Panc1 (cell line): ENCODE data around the gene LCE3A.

Source experiments
- POLR2AphosphoS5 ChIP-seq: IDR thresholded peaks from 2 replicates; pipeline ENCODE4 v1.6.1; 2012; ENCODE audit warnings: mild to moderate bottlenecking, low read depth, low read length, moderate library complexity
- REST ChIP-seq, 2 experiments: IDR thresholded peaks; 2 replicates each; pipeline ENCODE4 v1.6.1; 2011 to 2012; ENCODE audit warnings: low read depth in 2 of 2, control low read depth in 1 of 2, low read length in 1 of 2, mild to moderate bottlenecking in 1 of 2, moderate library complexity in 1 of 2; ENCODE audit not compliant: insufficient read depth in 1 of 2
- SIN3A ChIP-seq: IDR thresholded peaks from 2 replicates; pipeline ENCODE4 v1.6.1; 2012; ENCODE audit warnings: low read depth, mild to moderate bottlenecking, low read length, moderate library complexity, borderline replicate concordance; ENCODE audit not compliant: insufficient read depth
- TF ChIP-seq, protein P1 (sequence below): fragments of 450-650 bp; IDR thresholded peaks from 2 replicates; pipeline ENCODE4 v1.5.1; 2017; ENCODE audit warnings: mild to moderate bottlenecking

DNA sequence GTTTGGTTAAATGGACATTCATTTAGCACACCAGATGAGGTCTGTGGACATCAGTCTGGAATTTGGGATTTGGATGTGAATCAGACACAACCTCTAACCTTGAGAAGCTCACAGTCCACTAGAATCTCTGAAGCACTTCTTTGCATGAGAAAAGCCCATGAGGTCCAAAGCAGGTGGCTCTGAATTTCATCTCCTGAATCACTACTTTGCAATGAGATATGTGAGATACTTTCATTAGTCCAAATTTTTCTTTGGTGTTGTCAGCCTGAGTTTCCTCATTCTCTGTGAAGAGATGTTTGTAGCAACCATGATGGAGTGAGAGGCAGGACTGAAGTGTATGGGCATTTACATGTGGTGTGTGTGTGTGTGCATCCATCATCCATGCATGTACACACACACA lies 23.8 kb upstream of the LCE3A start:
- TF ChIP-seq, protein P1, sequence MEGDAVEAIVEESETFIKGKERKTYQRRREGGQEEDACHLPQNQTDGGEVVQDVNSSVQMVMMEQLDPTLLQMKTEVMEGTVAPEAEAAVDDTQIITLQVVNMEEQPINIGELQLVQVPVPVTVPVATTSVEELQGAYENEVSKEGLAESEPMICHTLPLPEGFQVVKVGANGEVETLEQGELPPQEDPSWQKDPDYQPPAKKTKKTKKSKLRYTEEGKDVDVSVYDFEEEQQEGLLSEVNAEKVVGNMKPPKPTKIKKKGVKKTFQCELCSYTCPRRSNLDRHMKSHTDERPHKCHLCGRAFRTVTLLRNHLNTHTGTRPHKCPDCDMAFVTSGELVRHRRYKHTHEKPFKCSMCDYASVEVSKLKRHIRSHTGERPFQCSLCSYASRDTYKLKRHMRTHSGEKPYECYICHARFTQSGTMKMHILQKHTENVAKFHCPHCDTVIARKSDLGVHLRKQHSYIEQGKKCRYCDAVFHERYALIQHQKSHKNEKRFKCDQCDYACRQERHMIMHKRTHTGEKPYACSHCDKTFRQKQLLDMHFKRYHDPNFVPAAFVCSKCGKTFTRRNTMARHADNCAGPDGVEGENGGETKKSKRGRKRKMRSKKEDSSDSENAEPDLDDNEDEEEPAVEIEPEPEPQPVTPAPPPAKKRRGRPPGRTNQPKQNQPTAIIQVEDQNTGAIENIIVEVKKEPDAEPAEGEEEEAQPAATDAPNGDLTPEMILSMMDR = no peak
- TF ChIP-seq POLR2AphosphoS5 (no peak), REST (IDR thresholded peaks at IDR 0.05; ENCODE audit: insufficient read depth in 1 of 2, low read depth in 2 of 2, low read length in 1 of 2) (no peak), SIN3A (no peak)
